GM23248 (cell line): ENCODE measurements around the gene PPP2R3B.

Source experiments
- EZH2 ChIP-seq: fragments of 200-600 bp; sonication (generic); IDR thresholded peaks from 2 replicates; pipeline ENCODE4 v1.6.1; 2018; ENCODE audit warnings: antibody characterized with exemption, mild to moderate bottlenecking; ENCODE audit not compliant: insufficient read depth, poor library complexity, severe bottlenecking
- EZH2phosphoT487 ChIP-seq: fragments of 200-600 bp; sonication (generic); IDR thresholded peaks from 2 replicates; pipeline ENCODE4 v1.6.1; 2018; ENCODE audit warnings: antibody characterized with exemption, moderate library complexity, mild to moderate bottlenecking, low read depth; ENCODE audit not compliant: insufficient read depth

GRCh38 chrX:391717-392574 lies 5.2 kb upstream of the PPP2R3B start:
- TF ChIP-seq EZH2 = no peak
- no peak for TF ChIP-seq EZH2phosphoT487
